Lung (tissue), 12 donors: ENCODE data around the gene PDE8A. TPM values are rescaled to one million over a fixed set of nuclear protein-coding genes. Genes with fewer than 3 reads are reported as not detected.
A peak's percentile ranks its signal among the peaks of the same experiment; 100 is the strongest.
"Not testable (repeated sequence)": the region's sequence is repeated elsewhere in the genome, so short reads cannot be mapped to it uniquely, and the experiment has no call there.

Source experiments
- ATAC-seq: fragments of 200-7000 bp; cut with Tn5 transposase; one replicate; pipeline ENCODE4 v1.9.1; 2020; ENCODE audit warnings: moderate number of reproducible peaks; ENCODE audit not compliant: insufficient read depth, low FRiP score
- DNase-seq, 3 donors: peaks; one replicate each; pipeline ENCODE4 v3.0.0-alpha.2; 2013 to 2017
- H3K27ac ChIP-seq, 2 donors: one replicate each; pipeline ENCODE4 v1.5.1; 2013; ENCODE audit warnings: mild to moderate bottlenecking in 2 of 2, moderate library complexity in 2 of 2, control low read depth in 1 of 2, inconsistent platforms in 1 of 2, low read depth in 1 of 2, low read length in 1 of 2
- H3K27me3 ChIP-seq, 3 donors: one replicate each; pipeline ENCODE4 v1.5.1; 2013; ENCODE audit warnings: low read length in 2 of 3; ENCODE audit not compliant: control insufficient read depth in 3 of 3, insufficient read depth in 3 of 3
- H3K36me3 ChIP-seq, 4 donors: one replicate each; pipeline ENCODE4 v1.5.1; 2013; ENCODE audit warnings: low read length in 4 of 4, mild to moderate bottlenecking in 1 of 4, moderate library complexity in 1 of 4; ENCODE audit not compliant: control insufficient read depth in 4 of 4, insufficient read depth in 4 of 4
- H3K4me1 ChIP-seq, 5 donors: one replicate each; pipeline ENCODE4 v1.5.1; 2013; ENCODE audit warnings: low read length in 5 of 5, mild to moderate bottlenecking in 2 of 5, moderate library complexity in 1 of 5; ENCODE audit not compliant: control insufficient read depth in 5 of 5, insufficient read depth in 5 of 5
- H3K4me3 ChIP-seq: one replicate; pipeline ENCODE4 v1.5.1; 2013; ENCODE audit warnings: mild to moderate bottlenecking, control low read depth, moderate library complexity
- H3K9ac ChIP-seq, 2 donors: one replicate each; pipeline ENCODE4 v1.5.1; 2013; ENCODE audit warnings: low read length in 2 of 2, control low read depth in 1 of 2; ENCODE audit not compliant: insufficient read depth in 1 of 2
- H3K9me3 ChIP-seq, 4 donors: one replicate each; pipeline ENCODE4 v1.5.1; 2013; ENCODE audit warnings: low read length in 3 of 4, mild to moderate bottlenecking in 1 of 4, moderate library complexity in 1 of 4; ENCODE audit not compliant: control insufficient read depth in 4 of 4, insufficient read depth in 3 of 4
- CTCF ChIP-seq: IDR thresholded peaks from 2 replicates; pipeline ENCODE4 v1.5.1; 2012; ENCODE audit warnings: mild to moderate bottlenecking; ENCODE audit errors: control extremely low read depth, extremely low read depth
- WGBS, 2 donors: extraction: QIAGEN DNeasy Blood & Tissue Kit; methylation state at CpG; one replicate each; pipeline ENCODE4 v1.1.7; 2013; 5-methylcytosine and 5-hydroxymethylcytosine counted together
- polyA plus RNA-seq, 2 donors: library from polyadenylated mRNA; stranded (reverse); fragments of 200-250 nt; gene quantifications; one replicate each; pipeline ENCODE4 v1.2.1, GENCODE V29; 2013
- total RNA-seq, 2 donors: library from RNA; depleted of rRNA in 1 of 2; stranded (reverse); fragments of >200 nt in 1 of 2; gene quantifications; one replicate each; pipeline ENCODE4 v1.2.1, GENCODE V29; 2014 to 2021
- donor health status: control.
- donor health status: control.
- donor health status: Bipolar disorder and iron deficiency.
- donor health status: healthy.
- donor health status: DM: yes; HTN: yes; CAD: no.

PDE8A gene
- total and polyA plus RNA-seq, 4 donors, result 13.7 to 87.7 (median 33.5) TPM

GRCh38 chr15:85168642-85169173 lies 187.1 kb downstream of the PDE8A start:
- DNase-seq (peak; percentile 6 to 33 (median 25)), ATAC-seq (peak; percentile 87)
- peaks cover 0 to 16% (median 0%) of the 10 kb centered on the region in 4 donors for H3K9me3 ChIP-seq
- no peak overlapping the region for H3K27ac ChIP-seq
- no peak for TF ChIP-seq CTCF
- no peak overlapping the region for H3K9ac ChIP-seq
- no peak overlapping the region for H3K4me3 ChIP-seq
- H3K4me1 ChIP-seq, result peaks cover 0 to 2% (median 0%) of the 10 kb centered on the region in 5 donors
- H3K27me3 ChIP-seq, result peaks cover 0 to 3% (median 2%) of the 10 kb centered on the region in 3 donors
- H3K36me3 ChIP-seq, result no peaks in the 10 kb centered on the region
- 8 to 11% methylated on average over 20 of the region's 20 CpGs for WGBS, 2 donors

- H3K27me3 ChIP-seq, result peaks cover 0 to 3% (median 2%) of the 10 kb centered on the region in 3 donors
- peaks cover 0 to 2% (median 0%) of the 10 kb centered on the region in 5 donors for H3K4me1 ChIP-seq
- H3K27ac ChIP-seq, result no peak overlapping the region
- no peak overlapping the region for H3K9ac ChIP-seq
- WGBS, 2 donors, result 87 to 89% methylated on average over 4 of the region's 4 CpGs
- ATAC-seq, result no peak
- TF ChIP-seq CTCF, result no peak
- no peak overlapping the region for H3K4me3 ChIP-seq
- H3K9me3 ChIP-seq, result peaks cover 0 to 16% (median 0%) of the 10 kb centered on the region in 4 donors
- DNase-seq, result no peak
- no peaks in the 10 kb centered on the region for H3K36me3 ChIP-seq
Observed at GRCh38 chr15:85171736-85172135, 190.1 kb downstream of the PDE8A start.

- 79 to 83% methylated on average over 6 of the region's 6 CpGs for WGBS, 2 donors
- Histone ChIP-seq H3K9me3 (peaks cover 0 to 16% (median 0%) of the 10 kb centered on the region in 4 donors), H3K36me3 (no peaks in the 10 kb centered on the region), H3K27me3 (peaks cover 0 to 3% (median 2%) of the 10 kb centered on the region in 3 donors), H3K27ac (no peak overlapping the region), H3K4me3 (no peak overlapping the region), H3K4me1 (peaks cover 0 to 2% (median 0%) of the 10 kb centered on the region in 5 donors), H3K9ac (no peak overlapping the region)
- no peak for TF ChIP-seq CTCF
- ATAC-seq (no peak), DNase-seq (no peak)
Observed at GRCh38 chr15:85172846-85173490, 191.3 kb downstream of the PDE8A start.

GRCh38 chr15:85173630-85174029 lies 192.0 kb downstream of the PDE8A start:
- H3K4me1 ChIP-seq, H3K9ac ChIP-seq, DNase-seq, ATAC-seq, H3K36me3 ChIP-seq, H3K27me3 ChIP-seq, H3K27ac ChIP-seq, H3K4me3 ChIP-seq: not testable (repeated sequence)
- WGBS, 2 donors, result 58 to 68% methylated on average over 3 of the region's 5 CpGs
- peaks cover 0 to 16% (median 0%) of the 10 kb centered on the region in 4 donors for H3K9me3 ChIP-seq
